Right cardiac atrium (tissue), 5 donors: Measurements from ENCODE around the gene TF. TPM values are rescaled to one million over a fixed set of nuclear protein-coding genes. Genes with fewer than 3 reads are reported as not detected.

Experiments used
- ATAC-seq, 2 donors: fragments of 200-7000 bp; cut with Tn5 transposase; one replicate each; pipeline versions ENCODE4 v1.8.0 to v1.9.1; 2020; ENCODE audit warnings: moderate library complexity in 2 of 2, mild to moderate bottlenecking in 1 of 2
- DNase-seq, 3 donors: peaks; one replicate each; pipeline ENCODE4 v3.0.0-alpha.2; 2020
- H3K27ac ChIP-seq: one replicate; pipeline ENCODE4 v1.5.1; 2013; ENCODE audit warnings: mild to moderate bottlenecking, low read length, control low read depth, moderate library complexity
- H3K27me3 ChIP-seq: one replicate; pipeline ENCODE4 v1.6.1; 2013; ENCODE audit not compliant: control insufficient read depth, insufficient read depth
- H3K4me1 ChIP-seq: one replicate; pipeline ENCODE4 v1.6.1; 2013; ENCODE audit warnings: low read length; ENCODE audit not compliant: control insufficient read depth, insufficient read depth
- H3K4me3 ChIP-seq: one replicate; pipeline ENCODE4 v1.5.1; 2013; ENCODE audit warnings: low read length, control low read depth
- H3K9me3 ChIP-seq: one replicate; pipeline ENCODE4 v1.6.1; 2013; ENCODE audit warnings: low read length; ENCODE audit not compliant: control insufficient read depth
- WGBS: extraction: QIAGEN DNeasy Blood & Tissue Kit; methylation state at CpG from one replicate; pipeline ENCODE4 v1.1.7; 2013; 5-methylcytosine and 5-hydroxymethylcytosine counted together
- intact Hi-C, 4 donors: fragments of 100-400 bp; cut with DNase I; formaldehyde crosslinking; loops; one replicate each; pipeline versions ENCODE4 v1.11.0 to v1.14.0; 2022 to 2023
- polyA plus RNA-seq: library from polyadenylated mRNA; stranded (reverse); fragments of 200-250 nt; gene quantifications from one replicate; pipeline ENCODE4 v1.2.3, GENCODE V29; 2013
- total RNA-seq, 4 donors: library from RNA; stranded (reverse); fragmentation: NEBNext Ultra II Directional; extraction: Animal tissue kit (Norgen Biotek cat#: 25700); gene quantifications; one replicate each; pipeline ENCODE4 v1.2.1, GENCODE V29; 2021
- donor health status: healthy with polysubstance abuse.
- donor health status: DM: no; HTN: yes; CAD: no.
- donor health status: DM: no; HTN: no; CAD: no.
- donor health status: DM: no; HTN: yes; CAD: no; lungs with severe emphysema.
- donor health status: DM: yes; HTN: yes; CAD: no.

Gene TF
- total and polyA plus RNA-seq, 5 donors = 2.1 to 18.3 (median 4.0) TPM

- no peak overlapping the region for H3K27ac ChIP-seq
- H3K4me1 ChIP-seq = no peaks in the 10 kb centered on the region
- no peak for ATAC-seq
Measured at GRCh38 chr3:133820129-133820528, 73.9 kb downstream of the TF start.

GRCh38 chr3:133820889-133821675 lies 74.9 kb downstream of the TF start:
- H3K4me1 ChIP-seq = no peaks in the 10 kb centered on the region
- 92% methylated on average over 3 of the region's 3 CpGs for WGBS
- DNase-seq (no peak), ATAC-seq (no peak)
- no peaks in the 10 kb centered on the region for H3K9me3 ChIP-seq
- no peak overlapping the region for H3K4me3 ChIP-seq
- no peaks in the 10 kb centered on the region for H3K27me3 ChIP-seq
- intact Hi-C loops = loop anchor here in 3 of 4 donors (5.0 kb wide), 3 partner anchors 76 to 106 kb away; partner anchors contain the start of gene RAB6B (in 1 of the 3)
- H3K27ac ChIP-seq = no peak overlapping the region

More at GRCh38 chr3:133820129-133820528, 73.9 kb downstream of the TF start:
- Histone ChIP-seq H3K4me3 (no peak overlapping the region), H3K27me3 (no peaks in the 10 kb centered on the region), H3K9me3 (no peaks in the 10 kb centered on the region)
- DNase-seq = no peak
- 68% methylated on average over 4 of the region's 4 CpGs for WGBS
- intact Hi-C loops = loop anchor here in 3 of 4 donors (5.0 kb wide), 3 partner anchors 77 to 107 kb away; partner anchors contain the start of gene RAB6B (in 1 of the 3)

GRCh38 chr3:133821767-133822638 lies 75.8 kb downstream of the TF start:
- Histone ChIP-seq H3K9me3 (no peaks in the 10 kb centered on the region), H3K4me3 (no peak overlapping the region), H3K27ac (no peak overlapping the region), H3K27me3 (no peaks in the 10 kb centered on the region), H3K4me1 (no peaks in the 10 kb centered on the region)
- ATAC-seq (peak; percentile 49 to 87), DNase-seq (peak; percentile 72 to 89 (median 86))
- WGBS = 81% methylated on average over 8 of the region's 8 CpGs
- intact Hi-C loops = loop anchor here in 3 of 4 donors (5.0 kb wide), 3 partner anchors 75 to 105 kb away; partner anchors contain the start of gene RAB6B (in 1 of the 3)

- ATAC-seq = no peak
Measured at GRCh38 chr3:133824961-133825485, 78.8 kb downstream of the TF start.

GRCh38 chr3:133825969-133826727 lies 80.0 kb downstream of the TF start:
- H3K4me3 ChIP-seq = no peak overlapping the region
- DNase-seq = peak in 1 of 3 donors; percentile 30
- no peaks in the 10 kb centered on the region for H3K27me3 ChIP-seq
- H3K27ac ChIP-seq = no peak overlapping the region
- intact Hi-C loops = no loop called here
- peaks cover 7% of the 10 kb centered on the region for H3K4me1 ChIP-seq
- H3K9me3 ChIP-seq = no peaks in the 10 kb centered on the region
- 85% methylated on average over 12 of the region's 12 CpGs for WGBS
- ATAC-seq = no peak

More at GRCh38 chr3:133824961-133825485, 78.8 kb downstream of the TF start:
- WGBS = 84% methylated on average over 8 of the region's 8 CpGs
- DNase-seq = peak in 1 of 3 donors; percentile 22
- intact Hi-C loops = loop anchor here in 3 of 4 donors (5.0 kb wide), 3 partner anchors 72 to 102 kb away; partner anchors contain the start of gene RAB6B (in 1 of the 3)
- H3K27ac ChIP-seq = no peak overlapping the region
- no peak overlapping the region for H3K4me3 ChIP-seq
- H3K27me3 ChIP-seq = no peaks in the 10 kb centered on the region
- no peaks in the 10 kb centered on the region for H3K9me3 ChIP-seq
- H3K4me1 ChIP-seq = peaks cover 2% of the 10 kb centered on the region

- H3K4me3 ChIP-seq = no peak overlapping the region
- no peak for ATAC-seq
- no peaks in the 10 kb centered on the region for H3K9me3 ChIP-seq
- DNase-seq = no peak
- WGBS = 44% methylated on average over 1 of the region's 1 CpG
- intact Hi-C loops = no loop called here
- peaks cover 7% of the 10 kb centered on the region for H3K4me1 ChIP-seq
- no peak overlapping the region for H3K27ac ChIP-seq
- H3K27me3 ChIP-seq = no peaks in the 10 kb centered on the region
Measured at GRCh38 chr3:133827136-133827535, 80.9 kb downstream of the TF start.

GRCh38 chr3:133827684-133828083 lies 81.5 kb downstream of the TF start:
- 82% methylated on average over 4 of the region's 4 CpGs for WGBS
- no peak for DNase-seq
- intact Hi-C loops = no loop called here
- Histone ChIP-seq H3K27me3 (no peaks in the 10 kb centered on the region), H3K4me3 (no peak overlapping the region), H3K27ac (no peak overlapping the region), H3K4me1 (peaks cover 7% of the 10 kb centered on the region), H3K9me3 (no peaks in the 10 kb centered on the region)
- no peak for ATAC-seq

- no peaks in the 10 kb centered on the region for H3K9me3 ChIP-seq
- peak; percentile 32 to 47 for ATAC-seq
- H3K4me1 ChIP-seq = peaks cover 7% of the 10 kb centered on the region
- no peak overlapping the region for H3K4me3 ChIP-seq
- DNase-seq = peak in 1 of 3 donors; percentile 64
- no peaks in the 10 kb centered on the region for H3K27me3 ChIP-seq
- no peak overlapping the region for H3K27ac ChIP-seq
- intact Hi-C loops = no loop called here
- 71% methylated on average over 12 of the region's 12 CpGs for whole genome bisulfite sequencing
Measured at GRCh38 chr3:133828576-133829309, 82.5 kb downstream of the TF start.

GRCh38 chr3:133829310-133829707 lies 83.1 kb downstream of the TF start:
- H3K9me3 ChIP-seq = no peaks in the 10 kb centered on the region
- H3K27me3 ChIP-seq = no peaks in the 10 kb centered on the region
- intact Hi-C loops = no loop called here
- no peak overlapping the region for H3K4me3 ChIP-seq
- DNase-seq (peak in 1 of 3 donors; percentile 45), ATAC-seq (peak; percentile 18 to 32)
- H3K4me1 ChIP-seq = peaks cover 7% of the 10 kb centered on the region
- 49% methylated on average over 3 of the region's 3 CpGs for WGBS
- peak overlapping the region; percentile 42 for H3K27ac ChIP-seq
